Activated naive CD4-positive, alpha-beta T cell treated with anti-CD3 and anti-CD28 coated beads, Interleukin-2, amount 50 U/mL, for 72 hours (primary cell): ENCODE data around the gene MYO7B. TPM values are rescaled to one million over a fixed set of nuclear protein-coding genes. Genes with fewer than 3 reads are reported as not detected.

Experiments used
- ATAC-seq, 2 donors: fragments of 150-1000 bp; cut with Tn5 transposase; 2 replicates each; pipeline ENCODE4 v1.10.0; 2021; ENCODE audit warnings: mild to moderate bottlenecking in 2 of 2, moderate library complexity in 2 of 2
- DNase-seq, 2 donors: peaks; one replicate each; pipeline ENCODE4 v3.0.0; 2021 to 2022; ENCODE audit warnings: low spot score in 2 of 2
- H3K27ac Mint-ChIP-seq, 2 donors: one replicate each; pipeline ENCODE4 v1.8.0; 2022; ENCODE audit warnings: mild to moderate bottlenecking in 2 of 2, mixed read lengths in 2 of 2
- H3K36me3 Mint-ChIP-seq, 2 donors: one replicate each; pipeline ENCODE4 v1.8.0; 2022; ENCODE audit warnings: mixed read lengths in 2 of 2
- H3K9me3 Mint-ChIP-seq, 2 donors: one replicate each; pipeline ENCODE4 v1.8.0; 2022; ENCODE audit warnings: mixed read lengths in 2 of 2
- total RNA-seq, 2 donors: library from RNA; stranded (reverse); gene quantifications; one replicate each; pipeline ENCODE4 v1.2.3, GENCODE V29; 2022

MYO7B gene
- total RNA-seq, 2 donors from 2014 or later = 0.64 to 1.9 TPM

GRCh38 chr2:127604986-127605385, 69.5 kb downstream of the MYO7B start:
- Mint-ChIP-seq H3K9me3 (peaks cover 3 to 12% of the 10 kb centered on the region in 2 donors), H3K27ac (no peak overlapping the region), H3K36me3 (peaks cover 0 to 5% of the 10 kb centered on the region in 2 donors)
- ATAC-seq (no peak), DNase-seq (no peak)

- no peak overlapping the region for H3K27ac Mint-ChIP-seq
- ATAC-seq (no peak), DNase-seq (peak in 1 of 2 donors; percentile 33)
- H3K9me3 Mint-ChIP-seq = peaks cover 3 to 12% of the 10 kb centered on the region in 2 donors
- peaks cover under 1 to 5% of the 10 kb centered on the region in 2 donors for H3K36me3 Mint-ChIP-seq
These were observed 70.3 kb downstream of the MYO7B start for GRCh38 chr2:127605691-127606263.

- ATAC-seq = no peak
- peak in 1 of 2 donors; percentile 18 for DNase-seq
- Mint-ChIP-seq H3K36me3 (peaks cover 4 to 5% of the 10 kb centered on the region in 2 donors), H3K9me3 (peaks cover 3 to 15% of the 10 kb centered on the region in 2 donors), H3K27ac (no peak overlapping the region)
These were observed 71.3 kb downstream of the MYO7B start for GRCh38 chr2:127606625-127607398.

GRCh38 chr2:127607399-127607908, 72.0 kb downstream of the MYO7B start:
- DNase-seq = no peak

GRCh38 chr2:127608061-127609030, 72.9 kb downstream of the MYO7B start:
- ATAC-seq = no peak
- peak in 1 of 2 donors; percentile 28 for DNase-seq
- peaks cover 4 to 5% of the 10 kb centered on the region in 2 donors for H3K9me3 Mint-ChIP-seq
- peaks cover under 1 to 9% of the 10 kb centered on the region in 2 donors for H3K36me3 Mint-ChIP-seq
- H3K27ac Mint-ChIP-seq = no peak overlapping the region

More at GRCh38 chr2:127607399-127607908, 72.0 kb downstream of the MYO7B start:
- H3K9me3 Mint-ChIP-seq = peaks cover 3 to 10% of the 10 kb centered on the region in 2 donors
- H3K27ac Mint-ChIP-seq = no peak overlapping the region
- peaks cover 4 to 5% of the 10 kb centered on the region in 2 donors for H3K36me3 Mint-ChIP-seq
- ATAC-seq = no peak

GRCh38 chr2:127609031-127609751, 73.7 kb downstream of the MYO7B start:
- ATAC-seq (no peak), DNase-seq (peak in 1 of 2 donors; percentile 44)
- Mint-ChIP-seq H3K27ac (no peak overlapping the region), H3K9me3 (peaks cover 4 to 5% of the 10 kb centered on the region in 2 donors), H3K36me3 (peaks cover 0 to 10% of the 10 kb centered on the region in 2 donors)

GRCh38 chr2:127609818-127610217, 74.3 kb downstream of the MYO7B start:
- Mint-ChIP-seq H3K36me3 (peaks cover 0 to 10% of the 10 kb centered on the region in 2 donors), H3K27ac (no peak overlapping the region), H3K9me3 (peaks cover 4 to 5% of the 10 kb centered on the region in 2 donors)
- peak in 1 of 2 donors; percentile 30 for DNase-seq
- no peak for ATAC-seq

- ATAC-seq (no peak), DNase-seq (peak in 1 of 2 donors; percentile 33)
- H3K36me3 Mint-ChIP-seq = peaks cover 0 to 10% of the 10 kb centered on the region in 2 donors
- H3K9me3 Mint-ChIP-seq = peaks cover 4 to 5% of the 10 kb centered on the region in 2 donors
- H3K27ac Mint-ChIP-seq = no peak overlapping the region
These were observed 75.1 kb downstream of the MYO7B start for GRCh38 chr2:127610561-127610960.

- Mint-ChIP-seq H3K27ac (no peak overlapping the region), H3K36me3 (peaks cover 0 to 10% of the 10 kb centered on the region in 2 donors), H3K9me3 (peaks cover 4 to 5% of the 10 kb centered on the region in 2 donors)
- DNase-seq (peak in 1 of 2 donors; percentile 28), ATAC-seq (no peak)
These were observed 75.8 kb downstream of the MYO7B start for GRCh38 chr2:127611076-127611925.

GRCh38 chr2:127612111-127612822, 76.8 kb downstream of the MYO7B start:
- DNase-seq (peak in 1 of 2 donors; percentile 31), ATAC-seq (no peak)
- no peak overlapping the region for H3K27ac Mint-ChIP-seq
- H3K36me3 Mint-ChIP-seq = peaks cover 0 to 10% of the 10 kb centered on the region in 2 donors
- peaks cover 4 to 5% of the 10 kb centered on the region in 2 donors for H3K9me3 Mint-ChIP-seq

GRCh38 chr2:127614246-127614645, 78.8 kb downstream of the MYO7B start:
- no peak for ATAC-seq
- no peak for DNase-seq
- peaks cover 4 to 5% of the 10 kb centered on the region in 2 donors for H3K9me3 Mint-ChIP-seq
- H3K27ac Mint-ChIP-seq = no peak overlapping the region
- peaks cover 0 to 10% of the 10 kb centered on the region in 2 donors for H3K36me3 Mint-ChIP-seq

- Mint-ChIP-seq H3K27ac (no peak overlapping the region), H3K9me3 (peaks cover 4 to 5% of the 10 kb centered on the region in 2 donors), H3K36me3 (peaks cover 0 to 10% of the 10 kb centered on the region in 2 donors)
- ATAC-seq = no peak
- no peak for DNase-seq
These were observed 79.2 kb downstream of the MYO7B start for GRCh38 chr2:127614731-127615130.

- peaks cover 0 to 10% of the 10 kb centered on the region in 2 donors for H3K36me3 Mint-ChIP-seq
- no peak for ATAC-seq
- peaks cover 4 to 5% of the 10 kb centered on the region in 2 donors for H3K9me3 Mint-ChIP-seq
- no peak overlapping the region for H3K27ac Mint-ChIP-seq
- peak in 1 of 2 donors; percentile 31 for DNase-seq
These were observed 80.2 kb downstream of the MYO7B start for GRCh38 chr2:127615511-127616166.
